ENCODE results near the gene DRD3.

The DRD3 gene

GRCh38 chr3:114178770-114179368 is at the start of gene DRD3:
DRD3 (minus strand) TSS chr3:114179052; CDS start chr3:114171992, 7,060 bp downstream.
- DNase-seq: no peak

- DNase-seq: no peak
Measured at GRCh38 chr3:114227076-114227475, 48.2 kb upstream of the DRD3 start.

GRCh38 chr3:114226313-114226712 is 47.5 kb upstream of the DRD3 start:
- DNase-seq: no peak

- DNase-seq: no peak
Measured at GRCh38 chr3:114223143-114223542, 44.3 kb upstream of the DRD3 start.

- DNase-seq: no peak
Measured at GRCh38 chr3:114221881-114222264, 43.0 kb upstream of the DRD3 start.

GRCh38 chr3:114221165-114221880 is 42.5 kb upstream of the DRD3 start:
- DNase-seq: no peak

- no peak for DNase-seq
Measured at GRCh38 chr3:114219741-114220140, 40.9 kb upstream of the DRD3 start.

GRCh38 chr3:114218578-114219185 is 39.8 kb upstream of the DRD3 start:
- DNase-seq: no peak

GRCh38 chr3:114218006-114218405 is 39.2 kb upstream of the DRD3 start:
- no peak for DNase-seq

- DNase-seq: no peak
Measured at GRCh38 chr3:114217266-114217665, 38.4 kb upstream of the DRD3 start.

GRCh38 chr3:114216186-114216970 is 37.5 kb upstream of the DRD3 start:
- DNase-seq: no peak

- DNase-seq: no peak
Measured at GRCh38 chr3:114214542-114215341, 35.9 kb upstream of the DRD3 start.

GRCh38 chr3:114213627-114214541 is 35.0 kb upstream of the DRD3 start:
- DNase-seq: no peak

- DNase-seq: no peak
Measured at GRCh38 chr3:114213292-114213626, 34.4 kb upstream of the DRD3 start.

GRCh38 chr3:114212646-114213045 is 33.8 kb upstream of the DRD3 start:
- DNase-seq: no peak

- DNase-seq: no peak
Measured at GRCh38 chr3:114207768-114208167, 28.9 kb upstream of the DRD3 start.

GRCh38 chr3:114206342-114206741 is 27.5 kb upstream of the DRD3 start:
- DNase-seq: no peak

GRCh38 chr3:114205541-114205940 is 26.7 kb upstream of the DRD3 start:
- no peak for DNase-seq

GRCh38 chr3:114194750-114195149 is 15.9 kb upstream of the DRD3 start:
- DNase-seq: no peak

- no peak for DNase-seq
Measured at GRCh38 chr3:114192136-114192535, 13.3 kb upstream of the DRD3 start.

GRCh38 chr3:114186501-114186900 is 7.6 kb upstream of the DRD3 start:
- no peak for DNase-seq

- DNase-seq: peak; percentile 45
Measured at GRCh38 chr3:114179575-114179974, 723 bp upstream of the DRD3 start.

All from NCI-H2029 treated with DMSO at 0.1 percent for 48 hours (cell line).